A549 (cell line): ENCODE measurements around the gene CAAP1. TPM values are rescaled to one million over a fixed set of nuclear protein-coding genes. Genes with fewer than 3 reads are reported as not detected.

Source experiments
- ATAC-seq, 2 experiments: fragments of 200-7000 bp in 1 of 2; fragments of >200 bp in 1 of 2; cut with Nextera tagmentation in 1 of 2; cut with Tn5 transposase in 1 of 2; 3 replicates each; pipeline versions ENCODE4 v1.8.0 to v1.9.1; 2018 to 2020; ENCODE audit warnings: mild to moderate bottlenecking in 1 of 2, moderate library complexity in 1 of 2
- CTCF ChIA-PET: fragments of 300-600 bp; sonication (Branson Sonifier 250); formaldehyde crosslinking; extraction: SDS; loops from one replicate; lab custom pipeline; 2021; ENCODE audit warnings: antibody characterized with exemption, inconsistent platforms; lab: Yijun Ruan, JAX
- POLR2A ChIA-PET: fragments of 350-600 bp; formaldehyde crosslinking; extraction: SDS; loops from one replicate; lab custom pipeline; 2021; ENCODE audit warnings: antibody characterized with exemption, inconsistent platforms; lab: Yijun Ruan, JAX
- DNase-seq, 2 experiments: peaks; one replicate each; pipeline versions ENCODE4 v3.0.0 to v3.0.0-alpha.2; 2011 to 2016; ENCODE audit warnings: low read depth in 1 of 2, low spot score in 1 of 2
- FAIRE-seq: peaks from 2 replicates; lab custom pipeline; 2011; peaks lifted over from hg19 to GRCh38; lab: Jason Lieb, UNC
- H3K27ac ChIP-seq, 2 experiments: fragments of >200 bp; sonication (Bioruptor Twin); formaldehyde crosslinking; 3 replicates each; pipeline ENCODE4 v1.5.1; 2016 to 2017
- H3K4me1 ChIP-seq: fragments of >200 bp; sonication (Bioruptor Twin); formaldehyde crosslinking; 3 replicates; pipeline ENCODE4 v1.6.1; 2016
- H3K4me2 ChIP-seq: fragments of >200 bp; sonication (Bioruptor Twin); formaldehyde crosslinking; 3 replicates; pipeline ENCODE4 v1.6.1; 2016
- H3K4me3 ChIP-seq: fragments of >200 bp; sonication (Bioruptor Twin); formaldehyde crosslinking; 3 replicates; pipeline ENCODE4 v1.5.1; 2016
- H3K9me3 ChIP-seq: fragments of >200 bp; sonication (Bioruptor Twin); formaldehyde crosslinking; 3 replicates; pipeline ENCODE4 v1.6.1; 2016
- BHLHE40 ChIP-seq: IDR thresholded peaks from 2 replicates; pipeline ENCODE4 v1.6.1; 2012; ENCODE audit warnings: low read depth, low read length, inconsistent platforms
- CBX8 ChIP-seq: fragments of 200-600 bp; sonication (generic); IDR thresholded peaks from 2 replicates; pipeline ENCODE4 v1.6.1; 2016
- CHD2 ChIP-seq: fragments of 150-350 bp; IDR thresholded peaks from 2 replicates; pipeline ENCODE4 v1.6.1; 2014; ENCODE audit warnings: low read length; ENCODE audit not compliant: partially characterized antibody
- ESRRA ChIP-seq: fragments of 150-350 bp; IDR thresholded peaks from 2 replicates; pipeline ENCODE4 v1.6.1; 2014; ENCODE audit warnings: mild to moderate bottlenecking, low read length, borderline replicate concordance
- FOSB ChIP-seq: fragments of 250-450 bp; sonication (Bioruptor Pico); IDR thresholded peaks from 2 replicates; pipeline ENCODE4 v1.5.0; 2020; ENCODE audit warnings: mild to moderate bottlenecking, moderate library complexity
- FOXS1 ChIP-seq: fragments of 250-450 bp; sonication (Bioruptor Pico); IDR thresholded peaks from 2 replicates; pipeline ENCODE4 v1.5.0; 2020; ENCODE audit warnings: mild to moderate bottlenecking, moderate library complexity
- HMGXB4 ChIP-seq: fragments of 250-450 bp; sonication (Bioruptor Pico); IDR thresholded peaks from 2 replicates; pipeline ENCODE4 v1.5.0; 2021; ENCODE audit warnings: mild to moderate bottlenecking, moderate library complexity, borderline replicate concordance
- HOXA7 ChIP-seq: fragments of 250-450 bp; sonication (Bioruptor Pico); IDR thresholded peaks from 2 replicates; pipeline ENCODE4 v1.5.0; 2020; ENCODE audit warnings: mild to moderate bottlenecking, moderate library complexity
- KDM1A ChIP-seq: fragments of 200-600 bp; sonication (generic); IDR thresholded peaks from 2 replicates; pipeline ENCODE4 v1.6.1; 2016; ENCODE audit warnings: low read depth, mild to moderate bottlenecking
- MYC ChIP-seq: IDR thresholded peaks from 2 replicates; pipeline ENCODE4 v1.6.1; 2012; ENCODE audit warnings: mild to moderate bottlenecking, inconsistent platforms, low read length, improper control_type of control experiment, borderline replicate concordance
- NFE2L2 ChIP-seq: fragments of 150-350 bp; conservative IDR thresholded peaks from 2 replicates; pipeline ENCODE4 v1.6.1; 2014; ENCODE audit warnings: low read length
- NPAS2 ChIP-seq: fragments of 250-450 bp; sonication (Bioruptor Pico); IDR thresholded peaks from 2 replicates; pipeline ENCODE4 v1.8.0; 2022; ENCODE audit warnings: mild to moderate bottlenecking, moderate library complexity, borderline replicate concordance
- NR3C1 ChIP-seq: fragments of >200 bp; sonication (Bioruptor Twin); formaldehyde crosslinking; IDR thresholded peaks from 3 replicates; pipeline ENCODE4 v1.6.1; 2017
- PHF8 ChIP-seq: fragments of 200-600 bp; sonication (generic); IDR thresholded peaks from 2 replicates; pipeline ENCODE4 v1.6.1; 2016; ENCODE audit warnings: low read depth, mild to moderate bottlenecking, antibody characterized with exemption, moderate library complexity, borderline replicate concordance
- RARB ChIP-seq: fragments of 250-450 bp; sonication (Bioruptor Pico); IDR thresholded peaks from 2 replicates; pipeline ENCODE4 v1.8.0; 2021; ENCODE audit warnings: mild to moderate bottlenecking, moderate library complexity
- RNF2 ChIP-seq: fragments of 200-600 bp; sonication (generic); IDR thresholded peaks from 2 replicates; pipeline ENCODE4 v1.6.1; 2016; ENCODE audit warnings: low read depth, mild to moderate bottlenecking, antibody characterized with exemption, moderate library complexity, borderline replicate concordance
- SMC3 ChIP-seq: fragments of >200 bp; sonication (Bioruptor Twin); formaldehyde crosslinking; IDR thresholded peaks from 3 replicates; pipeline ENCODE4 v1.6.1; 2018; ENCODE audit warnings: inconsistent platforms
- TFCP2L1 ChIP-seq: fragments of 250-450 bp; sonication (Bioruptor Pico); IDR thresholded peaks from 2 replicates; pipeline ENCODE4 v1.5.0; 2021; ENCODE audit warnings: mild to moderate bottlenecking
- TP53 ChIP-seq: fragments of 250-450 bp; sonication (Bioruptor Pico); IDR thresholded peaks from 2 replicates; pipeline ENCODE4 v1.5.0; 2021; ENCODE audit warnings: mild to moderate bottlenecking, moderate library complexity
- ZNF302 ChIP-seq: fragments of 250-450 bp; sonication (Bioruptor Pico); IDR thresholded peaks from 2 replicates; pipeline ENCODE4 v1.9.0; 2021; ENCODE audit warnings: inconsistent platforms, mild to moderate bottlenecking, moderate library complexity
- whole genome bisulfite sequencing: methylation state at CpG from one replicate; pipeline ENCODE4 v1.1.6; 2017; ENCODE audit errors: missing lambda C conversion rate; 5-methylcytosine and 5-hydroxymethylcytosine counted together
- polyA plus RNA-seq, 4 experiments: library from polyadenylated mRNA; depleted of rRNA in 3 of 4; stranded (reverse); fragments of >200 nt; fragmentation: RNase III in 1 of 4; extraction: RNeasy Plus Mini Kit Qiagen cat#74134 plus additional on column Dnase treatment in 1 of 4; gene quantifications; 2 replicates in 3 of 4; 3 replicates in 1 of 4; pipeline ENCODE4 v1.2.3, GENCODE V29; 2011 to 2017
- TF ChIP-seq, protein P1 (sequence below): fragments of >200 bp; sonication (Bioruptor Twin); formaldehyde crosslinking; IDR thresholded peaks from 3 replicates; pipeline ENCODE4 v1.6.1; 2016
- TF ChIP-seq, protein P2 (sequence below): fragments of 150-350 bp; IDR thresholded peaks from 2 replicates; pipeline ENCODE4 v1.6.1; 2014; ENCODE audit warnings: low read depth, mild to moderate bottlenecking, low read length
- TF ChIP-seq, protein P3 (sequence below): fragments of 450-650 bp; IDR thresholded peaks from 2 replicates; pipeline ENCODE4 v1.6.1; 2014; ENCODE audit warnings: antibody characterized with exemption

CAAP1 gene
- polyA plus RNA-seq, 2 of the 4 experiments (the other 2 are of a cell fraction), result 23.7 to 32.8 TPM

GRCh38 chr9:26904070-26904469 is 11.5 kb upstream of the CAAP1 start:
- DNase-seq, result no peak
- no peak for FAIRE-seq
- no peak for ATAC-seq
- ChIA-PET CTCF (no interaction called here), POLR2A (no interaction called here)
- Histone ChIP-seq H3K27ac (no peak overlapping the region), H3K4me3 (no peak overlapping the region), H3K9me3 (no peaks in the 10 kb centered on the region), H3K4me1 (no peaks in the 10 kb centered on the region)
- WGBS, result 76% methylated on average over 3 of the region's 3 CpGs
- TF ChIP-seq MYC (no peak), FOSB (CRISPR knock-in tag) (no peak), TFCP2L1 (CRISPR knock-in tag) (no peak), TP53 (CRISPR knock-in tag) (no peak), NFE2L2 (no peak), KDM1A (no peak), RARB (no peak), FOXS1 (CRISPR knock-in tag) (no peak), HOXA7 (CRISPR knock-in tag) (no peak), ZNF302 (CRISPR knock-in tag) (no peak), CBX8 (no peak), BHLHE40 (no peak)
- TF ChIP-seq, protein P1, sequence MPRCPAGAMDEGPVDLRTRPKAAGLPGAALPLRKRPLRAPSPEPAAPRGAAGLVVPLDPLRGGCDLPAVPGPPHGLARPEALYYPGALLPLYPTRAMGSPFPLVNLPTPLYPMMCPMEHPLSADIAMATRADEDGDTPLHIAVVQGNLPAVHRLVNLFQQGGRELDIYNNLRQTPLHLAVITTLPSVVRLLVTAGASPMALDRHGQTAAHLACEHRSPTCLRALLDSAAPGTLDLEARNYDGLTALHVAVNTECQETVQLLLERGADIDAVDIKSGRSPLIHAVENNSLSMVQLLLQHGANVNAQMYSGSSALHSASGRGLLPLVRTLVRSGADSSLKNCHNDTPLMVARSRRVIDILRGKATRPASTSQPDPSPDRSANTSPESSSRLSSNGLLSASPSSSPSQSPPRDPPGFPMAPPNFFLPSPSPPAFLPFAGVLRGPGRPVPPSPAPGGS, result no peak
- TF ChIP-seq, all 56 proteins: peak for 0
- no peak overlapping the region for H3K4me2 ChIP-seq

- FAIRE-seq (no peak), DNase-seq (no peak)
- 31% methylated on average over 7 of the region's 7 CpGs for WGBS
These were observed 551 bp upstream of the CAAP1 start for GRCh38 chr9:26893030-26893676.

DNA sequence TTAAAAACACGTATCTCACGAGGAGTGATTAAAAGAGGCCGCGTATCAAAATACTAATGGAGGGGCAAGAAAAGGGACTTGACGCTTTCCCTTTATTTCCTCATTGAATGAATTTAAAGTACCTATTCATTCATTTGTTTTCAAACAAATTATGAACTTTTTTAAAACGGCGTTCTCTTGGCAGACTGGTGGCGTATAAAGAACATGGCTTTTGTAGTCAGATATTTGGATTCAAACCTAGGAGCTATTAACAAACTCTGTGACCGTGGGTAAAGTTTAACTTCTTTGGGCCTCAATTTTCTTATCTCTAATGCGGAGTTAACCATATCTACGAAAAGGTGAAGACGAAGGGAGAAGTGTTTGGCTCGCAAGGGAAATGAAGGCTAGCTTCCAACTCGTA is 876 bp downstream of the CAAP1 start:
- no peaks in the 10 kb centered on the region for H3K9me3 ChIP-seq
- peak overlapping the region; percentile 78 for H3K4me3 ChIP-seq
- peak overlapping the region; percentile 96 for H3K27ac ChIP-seq
- FAIRE-seq, result no peak
- WGBS, result 1% methylated on average over 14 of the region's 14 CpGs
- POLR2A ChIA-PET, result interaction anchor here (0.5 to 1.9 kb wide), 12 partner anchors 8 to 145 kb away, joined by 3 to 15 read pairs (median 4); partner anchors contain the start of genes IFT74 and PLAA
- H3K4me2 ChIP-seq, result peak overlapping the region; percentile 59
- peaks cover 12% of the 10 kb centered on the region for H3K4me1 ChIP-seq
- CTCF ChIA-PET, result interaction anchor here (0.6 to 4.7 kb wide), 6 partner anchors 44 to 1030 kb away, joined by 3 to 24 read pairs (median 5); no protein-coding TSS in a partner anchor
- ATAC-seq, result no peak
- TF ChIP-seq CHD2, result no peak
- TF ChIP-seq HMGXB4, result no peak
- TF ChIP-seq TP53 (CRISPR knock-in tag), result no peak
- TF ChIP-seq NR3C1, result no peak
- TF ChIP-seq FOXS1 (CRISPR knock-in tag), result no peak
- no peak for TF ChIP-seq ESRRA
- no peak for TF ChIP-seq NPAS2 (CRISPR knock-in tag)
- DNase-seq, result no peak

More at GRCh38 chr9:26893030-26893676, 551 bp upstream of the CAAP1 start:
- peak overlapping the region; percentile 78 for H3K4me3 ChIP-seq
- peak overlapping the region; percentile 96 for H3K27ac ChIP-seq
- ChIA-PET CTCF (interaction anchor here (4.7 kb wide), 1 partner anchor 82 kb away, joined by 24 read pairs; no protein-coding TSS in a partner anchor), POLR2A (interaction anchor here (1.3 to 1.9 kb wide), 5 partner anchors 8 to 83 kb away, joined by 3 to 15 read pairs (median 5); partner anchors contain the start of genes IFT74 and PLAA)
- ATAC-seq, result no peak
- TF ChIP-seq RNF2 (no peak), TP53 (CRISPR knock-in tag) (no peak), SMC3 (no peak), HOXA7 (CRISPR knock-in tag) (0 out of 2 replicates have a peak, but pooled peaks have one; percentile 27), PHF8 (peak; percentile 2; the same call in 1 of the 2 replicates), FOSB (CRISPR knock-in tag) (peak; percentile 70; the same call in 1 of the 2 replicates), TFCP2L1 (CRISPR knock-in tag) (no peak), CBX8 (no peak)
- TF ChIP-seq, protein P2, sequence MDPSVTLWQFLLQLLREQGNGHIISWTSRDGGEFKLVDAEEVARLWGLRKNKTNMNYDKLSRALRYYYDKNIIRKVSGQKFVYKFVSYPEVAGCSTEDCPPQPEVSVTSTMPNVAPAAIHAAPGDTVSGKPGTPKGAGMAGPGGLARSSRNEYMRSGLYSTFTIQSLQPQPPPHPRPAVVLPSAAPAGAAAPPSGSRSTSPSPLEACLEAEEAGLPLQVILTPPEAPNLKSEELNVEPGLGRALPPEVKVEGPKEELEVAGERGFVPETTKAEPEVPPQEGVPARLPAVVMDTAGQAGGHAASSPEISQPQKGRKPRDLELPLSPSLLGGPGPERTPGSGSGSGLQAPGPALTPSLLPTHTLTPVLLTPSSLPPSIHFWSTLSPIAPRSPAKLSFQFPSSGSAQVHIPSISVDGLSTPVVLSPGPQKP, result no peak
- TF ChIP-seq, protein P3, sequence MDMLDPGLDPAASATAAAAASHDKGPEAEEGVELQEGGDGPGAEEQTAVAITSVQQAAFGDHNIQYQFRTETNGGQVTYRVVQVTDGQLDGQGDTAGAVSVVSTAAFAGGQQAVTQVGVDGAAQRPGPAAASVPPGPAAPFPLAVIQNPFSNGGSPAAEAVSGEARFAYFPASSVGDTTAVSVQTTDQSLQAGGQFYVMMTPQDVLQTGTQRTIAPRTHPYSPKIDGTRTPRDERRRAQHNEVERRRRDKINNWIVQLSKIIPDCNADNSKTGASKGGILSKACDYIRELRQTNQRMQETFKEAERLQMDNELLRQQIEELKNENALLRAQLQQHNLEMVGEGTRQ, result no peak
- TF ChIP-seq, all 56 proteins: peak for 3
- Histone ChIP-seq H3K9me3 (no peaks in the 10 kb centered on the region), H3K4me1 (peaks cover 12% of the 10 kb centered on the region), H3K4me2 (peak overlapping the region; percentile 93)
